Measurements from ENCODE around the gene STK31.
A peak's percentile ranks its signal among the peaks of the same experiment; 100 is the strongest.
"Not testable (repeated sequence)": the region's sequence is repeated elsewhere in the genome, so short reads cannot be mapped to it uniquely, and the experiment has no call there.

STK31 gene

GRCh38 chr7:23696916-23697441, 13.0 kb upstream of the STK31 start:
- Mint-ChIP-seq H3K36me3 (peaks cover 21 to 27% of the 10 kb centered on the region in 2 donors), H3K27ac (no peak overlapping the region), H3K9me3 (peaks cover 0 to 2% of the 10 kb centered on the region in 2 donors), H3K27me3 (no peaks in the 10 kb centered on the region), H3K4me3 (no peak overlapping the region), H3K4me1 (peaks cover 6 to 8% of the 10 kb centered on the region in 2 donors)
- ATAC-seq (replicated peaks) = peak; percentile 54 to 57
- DNase-seq = peak; percentile 15

- peaks cover 0 to 2% of the 10 kb centered on the region in 2 donors for H3K9me3 Mint-ChIP-seq
- H3K36me3 Mint-ChIP-seq = peaks cover 24 to 29% of the 10 kb centered on the region in 2 donors
- peaks cover 6 to 8% of the 10 kb centered on the region in 2 donors for H3K4me1 Mint-ChIP-seq
- H3K27me3 Mint-ChIP-seq = no peaks in the 10 kb centered on the region
- ATAC-seq (replicated peaks) (no peak), DNase-seq (no peak)
- H3K27ac Mint-ChIP-seq = no peak overlapping the region
- H3K4me3 Mint-ChIP-seq = no peak overlapping the region
Observed at GRCh38 chr7:23698822-23699221, 11.2 kb upstream of the STK31 start.

GRCh38 chr7:23700046-23700445, 10.0 kb upstream of the STK31 start:
- H3K9me3 Mint-ChIP-seq = peaks cover 0 to 9% of the 10 kb centered on the region in 2 donors
- no peaks in the 10 kb centered on the region for H3K27me3 Mint-ChIP-seq
- ATAC-seq (replicated peaks) (no peak), DNase-seq (no peak)
- no peak overlapping the region for H3K27ac Mint-ChIP-seq
- H3K36me3 Mint-ChIP-seq = peaks cover 30 to 36% of the 10 kb centered on the region in 2 donors
- H3K4me3 Mint-ChIP-seq = no peak overlapping the region
- peaks cover 6 to 8% of the 10 kb centered on the region in 2 donors for H3K4me1 Mint-ChIP-seq

GRCh38 chr7:23709081-23709750, 803 bp upstream of the STK31 start:
- peaks cover 7 to 12% of the 10 kb centered on the region in 2 donors for H3K9me3 Mint-ChIP-seq
- H3K27me3 Mint-ChIP-seq = no peaks in the 10 kb centered on the region
- peaks cover 0 to 6% of the 10 kb centered on the region in 2 donors for H3K4me1 Mint-ChIP-seq
- peaks cover 23 to 24% of the 10 kb centered on the region in 2 donors for H3K36me3 Mint-ChIP-seq
- H3K4me3 Mint-ChIP-seq = no peak overlapping the region
- ATAC-seq (replicated peaks) = no peak
- no peak for DNase-seq
- no peak overlapping the region for H3K27ac Mint-ChIP-seq

- H3K27me3 Mint-ChIP-seq = no peaks in the 10 kb centered on the region
- no peaks in the 10 kb centered on the region for H3K36me3 Mint-ChIP-seq
- ATAC-seq (replicated peaks) (peak in 1 of 2 donors; percentile 33), DNase-seq (no peak)
- H3K4me1 Mint-ChIP-seq = peaks cover 0 to 6% of the 10 kb centered on the region in 2 donors
- no peak overlapping the region for H3K27ac Mint-ChIP-seq
- no peak overlapping the region for H3K4me3 Mint-ChIP-seq
- H3K9me3 Mint-ChIP-seq = no peaks in the 10 kb centered on the region
Observed at GRCh38 chr7:23712368-23713284, 2.6 kb downstream of the STK31 start.

GRCh38 chr7:23713285-23714149, 3.5 kb downstream of the STK31 start:
- H3K4me3 Mint-ChIP-seq = no peak overlapping the region
- H3K4me1 Mint-ChIP-seq = peaks cover 0 to 6% of the 10 kb centered on the region in 2 donors
- ATAC-seq (replicated peaks) (no peak), DNase-seq (no peak)
- H3K9me3 Mint-ChIP-seq = no peaks in the 10 kb centered on the region
- H3K36me3 Mint-ChIP-seq = no peaks in the 10 kb centered on the region
- no peak overlapping the region for H3K27ac Mint-ChIP-seq
- no peaks in the 10 kb centered on the region for H3K27me3 Mint-ChIP-seq

- H3K36me3 Mint-ChIP-seq = no peaks in the 10 kb centered on the region
- ATAC-seq (replicated peaks) (no peak), DNase-seq (no peak)
- no peaks in the 10 kb centered on the region for H3K27me3 Mint-ChIP-seq
- H3K4me3 Mint-ChIP-seq = no peak overlapping the region
- H3K27ac Mint-ChIP-seq = no peak overlapping the region
- no peaks in the 10 kb centered on the region for H3K9me3 Mint-ChIP-seq
- peaks cover 0 to 6% of the 10 kb centered on the region in 2 donors for H3K4me1 Mint-ChIP-seq
Observed at GRCh38 chr7:23714150-23714464, 4.1 kb downstream of the STK31 start.

- no peak overlapping the region for H3K27ac Mint-ChIP-seq
- no peak for DNase-seq
- no peak overlapping the region for H3K4me3 Mint-ChIP-seq
Observed at GRCh38 chr7:23714579-23714978, 4.6 kb downstream of the STK31 start.

GRCh38 chr7:23715099-23715498, 5.1 kb downstream of the STK31 start:
- ATAC-seq (replicated peaks) (no peak), DNase-seq (no peak)
- no peaks in the 10 kb centered on the region for H3K36me3 Mint-ChIP-seq
- no peaks in the 10 kb centered on the region for H3K27me3 Mint-ChIP-seq
- H3K9me3 Mint-ChIP-seq = no peaks in the 10 kb centered on the region
- peaks cover 0 to 6% of the 10 kb centered on the region in 2 donors for H3K4me1 Mint-ChIP-seq
- H3K4me3 Mint-ChIP-seq = no peak overlapping the region
- H3K27ac Mint-ChIP-seq = no peak overlapping the region

More at GRCh38 chr7:23714579-23714978, 4.6 kb downstream of the STK31 start:
- Mint-ChIP-seq H3K27me3 (no peaks in the 10 kb centered on the region), H3K9me3 (no peaks in the 10 kb centered on the region), H3K4me1 (peaks cover 0 to 6% of the 10 kb centered on the region in 2 donors), H3K36me3 (no peaks in the 10 kb centered on the region)
- ATAC-seq (replicated peaks) = no peak

- ATAC-seq (replicated peaks) = no peak
- H3K36me3 Mint-ChIP-seq = no peaks in the 10 kb centered on the region
- no peak overlapping the region for H3K27ac Mint-ChIP-seq
Observed at GRCh38 chr7:23717788-23718187, 7.8 kb downstream of the STK31 start.

GRCh38 chr7:23721456-23721855, 11.4 kb downstream of the STK31 start:
- Mint-ChIP-seq H3K27ac (no peak overlapping the region), H3K9me3 (no peaks in the 10 kb centered on the region), H3K27me3 (no peaks in the 10 kb centered on the region), H3K4me1 (no peaks in the 10 kb centered on the region), H3K4me3 (no peak overlapping the region), H3K36me3 (no peaks in the 10 kb centered on the region)
- ATAC-seq (replicated peaks) (no peak), DNase-seq (no peak)

More at GRCh38 chr7:23717788-23718187, 7.8 kb downstream of the STK31 start:
- H3K4me3 Mint-ChIP-seq = no peak overlapping the region
- peaks cover 0 to under 1% of the 10 kb centered on the region in 2 donors for H3K4me1 Mint-ChIP-seq
- H3K27me3 Mint-ChIP-seq = no peaks in the 10 kb centered on the region
- H3K9me3 Mint-ChIP-seq = no peaks in the 10 kb centered on the region
- no peak for DNase-seq

GRCh38 chr7:23722587-23723216, 12.7 kb downstream of the STK31 start:
- not testable (repeated sequence) for ATAC-seq (replicated peaks); H3K36me3 Mint-ChIP-seq; H3K27ac Mint-ChIP-seq; H3K4me1 Mint-ChIP-seq; H3K4me3 Mint-ChIP-seq; DNase-seq; H3K27me3 Mint-ChIP-seq; H3K9me3 Mint-ChIP-seq

GRCh38 chr7:23724113-23724512, 14.1 kb downstream of the STK31 start:
- not testable (repeated sequence) for DNase-seq; ATAC-seq (replicated peaks); H3K27me3 Mint-ChIP-seq; H3K36me3 Mint-ChIP-seq; H3K9me3 Mint-ChIP-seq; H3K4me3 Mint-ChIP-seq; H3K27ac Mint-ChIP-seq; H3K4me1 Mint-ChIP-seq

Measured in stimulated activated naive B cell treated with anti-CD40 and anti-IgM and Interleukin-4, amounts not matched to agents 10 μg/mL and 1 μg/mL and 100 μg/mL, for 72 hours (primary cell).